Cardiac fibroblast (primary cell): ENCODE results near the gene HEPN1.
A peak's percentile ranks its signal among the peaks of the same experiment; 100 is the strongest.

Experiments
- DNase-seq, 2 donors: peaks; one replicate each; pipeline versions ENCODE4 v3.0.0 to v3.0.0-alpha.2; 2010; ENCODE audit warnings: low read depth in 2 of 2
- H3K4me3 ChIP-seq, 2 donors: replicated peaks in 1 of 2; 1 replicate in 1 of 2; 2 replicates in 1 of 2; pipeline ENCODE4 v1.5.1; 2011; ENCODE audit warnings: low read depth in 2 of 2, low read length in 2 of 2, mild to moderate bottlenecking in 2 of 2, moderate library complexity in 1 of 2
- CTCF ChIP-seq: IDR thresholded peaks from one replicate; pipeline ENCODE4 v1.5.1; 2011; ENCODE audit warnings: low read depth, mild to moderate bottlenecking, low read length, inconsistent platforms

Gene HEPN1

GRCh38 chr11:124941703-124942102, 22.7 kb downstream of the HEPN1 start:
- TF ChIP-seq CTCF: no peak
- H3K4me3 ChIP-seq: no peak overlapping the region
- DNase-seq: no peak

- H3K4me3 ChIP-seq: no peak overlapping the region
- no peak for TF ChIP-seq CTCF
- DNase-seq: no peak
Observed at GRCh38 chr11:124942466-124943253, 23.6 kb downstream of the HEPN1 start.

GRCh38 chr11:124943254-124943616, 24.2 kb downstream of the HEPN1 start:
- peak; percentile 11 for TF ChIP-seq CTCF
- H3K4me3 ChIP-seq: no peak overlapping the region
- no peak for DNase-seq

GRCh38 chr11:124943741-124944140, 24.7 kb downstream of the HEPN1 start:
- DNase-seq: no peak
- H3K4me3 ChIP-seq: no peak overlapping the region
- TF ChIP-seq CTCF: no peak

- DNase-seq: no peak
- no peak for TF ChIP-seq CTCF
- H3K4me3 ChIP-seq: no peak overlapping the region
Observed at GRCh38 chr11:124944565-124944964, 25.5 kb downstream of the HEPN1 start.

- no peak overlapping the region for H3K4me3 ChIP-seq
- no peak for TF ChIP-seq CTCF
- no peak for DNase-seq
Observed at GRCh38 chr11:124945826-124946225, 26.8 kb downstream of the HEPN1 start.

GRCh38 chr11:124946735-124947141, 27.7 kb downstream of the HEPN1 start:
- no peak for TF ChIP-seq CTCF
- no peak overlapping the region for H3K4me3 ChIP-seq
- peak in 1 of 2 donors; percentile 10 for DNase-seq
